HG02981 (cell line): Measurements from ENCODE around the gene NAGPA.
"Not testable (repeated sequence)": the region's sequence is repeated elsewhere in the genome, so short reads cannot be mapped to it uniquely, and the experiment has no call there.

Experiments used
- ATAC-seq: cut with Tn5 transposase; IDR thresholded peaks from one replicate; pipeline ENCODE4 v1.9.1; 2021; ENCODE audit warnings: mild to moderate bottlenecking, moderate library complexity; ENCODE audit not compliant: unreplicated experiment

NAGPA gene

GRCh38 chr16:5062790-5063765 lies 29.3 kb upstream of the NAGPA start:
- ATAC-seq: no peak

- no peak for ATAC-seq
Measured at GRCh38 chr16:5062051-5062450, 28.3 kb upstream of the NAGPA start.

- ATAC-seq: no peak
Measured at GRCh38 chr16:5060073-5060641, 26.4 kb upstream of the NAGPA start.

GRCh38 chr16:5059386-5060072 lies 25.8 kb upstream of the NAGPA start:
- ATAC-seq: no peak

- no peak for ATAC-seq
Measured at GRCh38 chr16:5058476-5058875, 24.7 kb upstream of the NAGPA start.

DNA sequence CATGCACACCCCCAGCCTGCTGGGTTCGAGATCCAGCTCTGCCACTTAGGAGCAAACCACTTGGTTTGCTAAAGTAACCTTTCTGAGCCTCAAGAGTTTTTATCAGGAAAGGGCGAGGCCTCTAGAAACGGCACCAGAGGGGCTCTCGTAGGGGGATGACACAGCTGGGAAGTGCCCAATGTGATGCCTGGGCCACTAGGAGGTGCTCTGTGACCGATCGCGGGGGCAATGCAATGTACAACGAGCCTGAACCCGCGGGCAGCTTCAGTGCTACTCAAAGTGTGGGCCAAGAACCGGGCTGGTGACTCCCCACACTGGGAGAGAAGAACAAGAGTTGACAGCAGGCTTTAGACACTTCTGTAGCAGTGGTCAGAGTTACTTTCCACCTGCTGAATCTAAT lies 22.6 kb upstream of the NAGPA start:
- ATAC-seq: no peak

DNA sequence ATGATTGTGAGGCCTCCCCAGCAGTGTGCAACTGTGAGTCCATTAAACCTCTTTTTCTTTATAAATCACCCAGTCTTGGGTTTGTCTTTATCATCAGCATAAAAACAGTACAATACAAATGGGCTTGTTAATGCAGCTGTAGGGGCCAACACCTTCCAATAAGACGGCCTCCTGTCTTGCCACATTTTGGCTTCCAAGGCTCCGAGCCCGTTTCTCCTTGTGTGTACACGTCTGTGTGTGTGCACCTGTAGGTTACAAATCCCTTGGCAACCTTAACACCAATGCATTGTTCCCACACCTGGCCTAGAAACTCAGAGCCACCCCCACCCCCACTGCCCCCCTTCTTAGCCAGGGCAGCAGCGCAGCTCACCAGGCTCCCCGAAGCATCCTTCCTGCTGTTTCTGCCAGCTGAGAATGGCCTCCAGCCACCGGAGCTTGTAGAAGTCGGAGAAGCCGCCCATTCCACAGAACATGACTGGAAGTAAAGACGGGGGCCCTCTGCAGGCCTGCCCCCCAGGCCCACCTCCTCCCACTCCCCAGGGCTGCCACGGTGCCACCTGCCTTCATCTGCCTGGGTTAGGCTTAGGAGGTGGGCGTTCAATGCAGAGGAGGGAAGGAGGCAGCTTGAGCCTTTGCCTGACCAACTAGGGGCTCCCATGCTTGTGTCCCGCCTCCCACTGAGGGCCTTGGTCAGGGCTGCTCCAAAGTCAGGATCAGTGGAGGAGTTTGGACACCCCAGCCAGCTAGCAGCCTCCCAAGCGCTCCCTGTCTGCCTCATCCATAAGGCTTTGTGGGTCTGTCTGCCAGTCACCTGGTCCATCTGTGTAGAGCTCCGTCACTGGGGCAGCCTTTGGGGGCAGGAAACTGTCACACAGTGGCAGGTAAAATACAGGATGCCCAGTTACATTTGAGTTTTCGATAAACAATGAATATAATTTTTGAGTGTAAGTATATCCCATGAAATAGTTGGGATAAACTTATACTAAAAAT lies 21.4 kb upstream of the NAGPA start:
- ATAC-seq: no peak

- no peak for ATAC-seq
Measured at GRCh38 chr16:5046914-5047313, 13.2 kb upstream of the NAGPA start.

DNA sequence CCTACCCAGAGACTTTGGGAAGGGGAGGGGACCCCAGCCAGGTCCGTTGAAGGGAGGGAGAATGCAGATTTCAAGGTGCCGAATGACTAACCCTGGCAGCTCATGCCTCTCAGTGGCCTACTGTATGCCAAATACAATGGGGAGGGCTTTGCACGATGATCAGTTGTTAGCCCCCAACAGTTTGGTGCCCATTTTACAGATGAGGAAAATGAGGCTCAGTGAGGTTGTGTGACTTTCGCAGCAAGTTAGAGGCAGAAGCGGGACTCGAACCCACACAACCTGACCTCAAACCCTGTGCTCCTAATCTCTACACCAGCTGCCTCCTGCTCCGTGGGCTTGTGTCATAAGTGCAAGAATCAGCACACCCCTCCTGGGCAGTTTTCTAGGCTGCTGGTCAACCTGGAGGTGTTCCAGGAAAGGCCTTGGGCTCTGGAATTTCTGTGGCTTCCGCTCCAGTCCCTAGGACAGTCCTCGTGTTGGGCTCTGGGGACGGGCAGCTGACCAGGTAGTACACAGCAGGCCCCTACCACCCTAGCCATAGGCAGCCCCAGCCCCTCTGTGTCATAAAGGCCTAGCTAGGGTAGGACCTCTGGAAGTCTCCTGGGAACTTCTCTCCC lies 11.9 kb upstream of the NAGPA start:
- no peak for ATAC-seq

DNA sequence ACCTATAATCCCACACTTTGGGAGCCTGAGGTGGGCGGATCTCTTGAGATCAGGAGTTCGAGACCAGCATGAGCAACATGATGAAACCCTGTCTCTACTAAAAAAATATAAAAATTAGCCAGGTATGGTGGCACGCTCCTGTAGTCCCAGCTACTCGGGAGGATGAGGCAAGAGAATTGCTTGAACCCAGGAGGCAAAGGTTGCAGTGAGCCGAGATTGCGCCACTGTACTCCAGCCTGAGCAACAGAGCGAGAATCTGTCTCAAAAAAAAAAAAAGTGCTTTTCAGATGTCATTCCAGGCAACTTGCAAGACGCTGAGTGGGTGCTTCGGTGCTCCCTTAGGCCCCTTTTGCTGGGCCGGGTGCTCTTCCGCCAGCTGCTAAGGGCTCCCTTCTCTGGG lies 10.8 kb upstream of the NAGPA start:
- ATAC-seq: not testable (repeated sequence)

- no peak for ATAC-seq
Measured at GRCh38 chr16:5044011-5044540, 10.3 kb upstream of the NAGPA start.

DNA sequence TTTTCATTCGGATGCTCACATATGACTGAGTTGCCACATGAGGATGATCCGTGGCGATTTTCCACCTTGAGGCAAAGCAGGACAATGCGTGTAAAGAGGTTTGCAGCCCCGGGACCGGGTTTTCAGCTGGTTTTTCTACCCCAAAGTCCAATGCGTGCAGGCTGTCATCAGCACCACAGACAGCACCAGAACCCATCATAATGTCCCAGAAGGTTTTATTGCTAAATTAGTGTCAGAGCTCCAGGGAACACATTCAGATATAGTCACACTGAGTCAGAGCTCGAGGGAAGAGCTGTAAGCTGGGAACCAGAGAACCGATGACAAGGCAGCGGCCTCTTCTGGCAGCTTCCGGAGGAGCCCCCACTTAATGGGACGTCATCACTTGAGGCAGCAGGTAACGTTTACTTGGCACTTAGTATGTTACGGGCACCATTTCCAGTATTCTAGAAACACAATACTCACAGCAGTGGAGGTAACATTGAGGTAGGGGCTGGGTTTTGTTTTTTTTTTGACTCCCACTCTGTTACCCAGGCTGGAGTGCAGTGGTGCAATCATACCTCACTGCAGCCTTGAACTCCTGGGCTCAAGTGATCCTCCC lies 8.9 kb upstream of the NAGPA start:
- ATAC-seq: no peak

DNA sequence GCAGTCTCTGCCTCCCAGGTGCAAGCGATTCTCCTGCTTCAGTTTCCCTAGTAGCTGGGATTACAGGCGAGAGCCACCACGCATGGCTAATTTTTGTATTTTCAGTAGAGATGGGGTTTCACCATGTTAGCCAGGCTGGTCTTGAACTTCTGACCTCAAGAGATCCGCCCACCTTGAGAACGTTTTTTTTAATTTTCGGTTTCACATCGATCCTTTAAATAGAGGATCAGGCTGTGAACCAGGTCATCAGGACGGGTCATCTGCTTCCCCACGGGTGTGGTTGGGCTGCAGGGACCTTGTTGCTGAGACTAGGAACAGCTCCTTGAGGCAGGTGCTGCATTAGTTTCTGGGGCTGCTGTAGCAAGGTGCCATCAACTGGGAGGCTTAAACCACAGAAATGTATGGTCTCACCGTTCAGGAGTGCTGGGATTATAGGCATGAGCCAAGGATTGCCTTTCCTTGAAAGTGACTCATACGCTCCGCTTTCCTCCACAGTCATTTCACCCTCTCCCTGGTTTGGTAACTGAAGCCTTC lies 7.9 kb upstream of the NAGPA start:
- no peak for ATAC-seq

GRCh38 chr16:5040451-5040850 lies 6.7 kb upstream of the NAGPA start:
- no peak for ATAC-seq

- ATAC-seq: no peak
Measured at GRCh38 chr16:5036228-5037156, 2.8 kb upstream of the NAGPA start.

- ATAC-seq: no peak
Measured at GRCh38 chr16:5035909-5036227, 2.1 kb upstream of the NAGPA start.

DNA sequence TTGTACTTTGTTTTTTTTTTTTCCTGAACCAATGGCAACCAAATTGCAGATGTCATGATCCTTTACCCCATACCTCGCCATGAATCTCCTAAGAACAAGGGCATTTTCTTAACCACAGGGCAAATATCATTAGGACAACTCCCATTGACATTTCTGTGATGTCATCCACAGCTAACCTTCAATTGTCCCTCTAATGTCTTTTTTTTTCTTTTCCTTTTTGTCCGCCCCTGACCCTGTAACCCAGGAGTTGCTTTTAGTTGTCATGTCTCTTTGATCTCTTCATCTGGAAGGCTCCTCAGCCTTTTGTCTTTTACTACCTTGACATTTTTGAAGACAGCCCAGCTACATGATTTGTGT lies 410 bp upstream of the NAGPA start:
- no peak for ATAC-seq

DNA sequence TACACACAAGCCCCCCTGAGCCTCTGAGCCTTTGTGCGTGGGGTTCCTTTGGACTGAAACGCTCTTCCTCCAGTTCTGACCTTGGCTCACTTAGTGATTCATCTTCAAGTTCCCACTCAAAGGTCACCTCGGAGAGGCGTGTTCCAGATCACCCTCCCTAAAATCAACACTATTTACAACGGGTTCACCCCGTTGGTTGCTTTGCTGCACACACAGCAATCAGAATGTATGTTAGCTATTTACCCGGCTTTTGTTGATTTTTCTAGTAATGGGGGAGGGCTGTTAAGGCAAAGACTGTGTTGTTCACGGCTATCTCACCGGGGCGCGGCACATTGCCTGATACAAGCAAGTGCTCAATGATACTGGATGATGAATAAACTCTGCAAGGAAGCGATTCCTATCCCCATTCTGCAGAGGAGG lies 977 bp downstream of the NAGPA start:
- no peak for ATAC-seq
